ACC112 (cell line): Measurements from ENCODE around the gene FAXC.
A peak's percentile ranks its signal among the peaks of the same experiment; 100 is the strongest.
"Not testable (repeated sequence)": the region's sequence is repeated elsewhere in the genome, so short reads cannot be mapped to it uniquely, and the experiment has no call there.

Experiments used
- H2AFZ ChIP-seq: fragments of 200-600 bp; sonication (generic); one replicate; pipeline ENCODE4 v1.6.0; 2017; ENCODE audit warnings: antibody characterized with exemption, low read length; ENCODE audit not compliant: unreplicated experiment
- H3K27ac ChIP-seq: fragments of 200-600 bp; sonication (generic); 2 replicates; pipeline ENCODE4 v1.5.1; 2014; ENCODE audit warnings: low read depth, mild to moderate bottlenecking, antibody characterized with exemption, low read length, moderate library complexity
- H3K27me3 ChIP-seq: fragments of 200-600 bp; sonication (generic); 2 replicates; pipeline ENCODE4 v1.6.1; 2014; ENCODE audit warnings: mild to moderate bottlenecking, antibody characterized with exemption, low read length, moderate library complexity, mixed read lengths; ENCODE audit not compliant: insufficient read depth
- H3K36me3 ChIP-seq: fragments of 200-600 bp; sonication (generic); 2 replicates; pipeline ENCODE4 v1.6.1; 2016; ENCODE audit warnings: mild to moderate bottlenecking, antibody characterized with exemption, low read length, moderate library complexity, mixed read lengths; ENCODE audit not compliant: insufficient read depth
- H3K4me1 ChIP-seq: fragments of 200-600 bp; sonication (generic); one replicate; pipeline ENCODE4 v1.6.1; 2016; ENCODE audit warnings: low read length, mixed read lengths; ENCODE audit not compliant: insufficient read depth, unreplicated experiment, control insufficient read depth
- H3K4me3 ChIP-seq: fragments of 200-600 bp; sonication (generic); 2 replicates; pipeline ENCODE4 v1.5.1; 2014; ENCODE audit warnings: mild to moderate bottlenecking, low read depth, low read length
- H3K79me2 ChIP-seq: fragments of 200-600 bp; sonication (generic); one replicate; pipeline ENCODE4 v1.6.0; 2016; ENCODE audit warnings: low read length; ENCODE audit not compliant: control insufficient read depth, unreplicated experiment, insufficient read depth

Gene FAXC

GRCh38 chr6:99341862-99342455 is 7.5 kb downstream of the FAXC start:
- Histone ChIP-seq H3K4me1 (peaks cover 10% of the 10 kb centered on the region), H3K79me2 (no peaks in the 10 kb centered on the region), H3K36me3 (no peaks in the 10 kb centered on the region), H3K27ac (no peak overlapping the region), H3K27me3 (no peaks in the 10 kb centered on the region), H3K4me3 (no peak overlapping the region), H2AFZ (no peak overlapping the region)

- Histone ChIP-seq H3K4me3 (no peak overlapping the region), H3K27me3 (no peaks in the 10 kb centered on the region), H2AFZ (no peak overlapping the region), H3K4me1 (no peaks in the 10 kb centered on the region), H3K79me2 (no peaks in the 10 kb centered on the region), H3K27ac (no peak overlapping the region), H3K36me3 (no peaks in the 10 kb centered on the region)
These were observed 11.3 kb downstream of the FAXC start for GRCh38 chr6:99338188-99338587.

- H3K4me3 ChIP-seq, H3K27me3 ChIP-seq, H3K4me1 ChIP-seq, H2AFZ ChIP-seq, H3K27ac ChIP-seq, H3K36me3 ChIP-seq, H3K79me2 ChIP-seq: not testable (repeated sequence)
These were observed 14.2 kb downstream of the FAXC start for GRCh38 chr6:99335298-99335697.

- no peak overlapping the region for H3K27ac ChIP-seq
These were observed 14.8 kb downstream of the FAXC start for GRCh38 chr6:99334526-99335127.

GRCh38 chr6:99333068-99333467 is 16.4 kb downstream of the FAXC start:
- Histone ChIP-seq H3K36me3 (no peaks in the 10 kb centered on the region), H3K27ac (no peak overlapping the region), H3K4me3 (no peak overlapping the region), H3K27me3 (no peaks in the 10 kb centered on the region), H3K4me1 (no peaks in the 10 kb centered on the region), H2AFZ (no peak overlapping the region), H3K79me2 (no peaks in the 10 kb centered on the region)

More at GRCh38 chr6:99334526-99335127, 14.8 kb downstream of the FAXC start:
- H3K79me2 ChIP-seq, result no peaks in the 10 kb centered on the region
- H3K36me3 ChIP-seq, result no peaks in the 10 kb centered on the region
- H3K4me1 ChIP-seq, result no peaks in the 10 kb centered on the region
- H2AFZ ChIP-seq, result no peak overlapping the region
- H3K27me3 ChIP-seq, result no peaks in the 10 kb centered on the region
- no peak overlapping the region for H3K4me3 ChIP-seq

- Histone ChIP-seq H3K79me2 (no peaks in the 10 kb centered on the region), H3K27ac (no peak overlapping the region), H3K4me1 (no peaks in the 10 kb centered on the region), H3K36me3 (no peaks in the 10 kb centered on the region), H3K27me3 (no peaks in the 10 kb centered on the region), H2AFZ (no peak overlapping the region), H3K4me3 (no peak overlapping the region)
These were observed 17.9 kb downstream of the FAXC start for GRCh38 chr6:99331531-99331930.

GRCh38 chr6:99330159-99330558 is 19.3 kb downstream of the FAXC start:
- H3K36me3 ChIP-seq, result no peaks in the 10 kb centered on the region
- no peak overlapping the region for H3K4me3 ChIP-seq

GRCh38 chr6:99324996-99325395 is 24.5 kb downstream of the FAXC start:
- no peak overlapping the region for H3K4me3 ChIP-seq
- no peaks in the 10 kb centered on the region for H3K27me3 ChIP-seq
- no peaks in the 10 kb centered on the region for H3K4me1 ChIP-seq
- no peaks in the 10 kb centered on the region for H3K79me2 ChIP-seq
- H3K36me3 ChIP-seq, result no peaks in the 10 kb centered on the region
- no peak overlapping the region for H2AFZ ChIP-seq
- H3K27ac ChIP-seq, result no peak overlapping the region

More at GRCh38 chr6:99330159-99330558, 19.3 kb downstream of the FAXC start:
- H3K79me2 ChIP-seq, result no peaks in the 10 kb centered on the region
- H3K4me1 ChIP-seq, result no peaks in the 10 kb centered on the region
- H3K27me3 ChIP-seq, result no peaks in the 10 kb centered on the region
- peak overlapping the region; percentile 9 for H2AFZ ChIP-seq
- H3K27ac ChIP-seq, result no peak overlapping the region

GRCh38 chr6:99318566-99318965 is 30.9 kb downstream of the FAXC start:
- no peak overlapping the region for H3K27ac ChIP-seq
- no peak overlapping the region for H3K4me3 ChIP-seq
- no peaks in the 10 kb centered on the region for H3K4me1 ChIP-seq
- no peaks in the 10 kb centered on the region for H3K27me3 ChIP-seq
- H3K79me2 ChIP-seq, result no peaks in the 10 kb centered on the region
- H2AFZ ChIP-seq, result no peak overlapping the region
- H3K36me3 ChIP-seq, result no peaks in the 10 kb centered on the region

- Histone ChIP-seq H3K36me3 (no peaks in the 10 kb centered on the region), H3K4me1 (no peaks in the 10 kb centered on the region), H3K4me3 (no peak overlapping the region), H3K27me3 (no peaks in the 10 kb centered on the region), H2AFZ (no peak overlapping the region), H3K79me2 (no peaks in the 10 kb centered on the region), H3K27ac (no peak overlapping the region)
These were observed 37.1 kb downstream of the FAXC start for GRCh38 chr6:99312354-99312753.

GRCh38 chr6:99310553-99310952 is 38.9 kb downstream of the FAXC start:
- Histone ChIP-seq H3K79me2 (no peaks in the 10 kb centered on the region), H3K27me3 (no peaks in the 10 kb centered on the region), H3K27ac (no peak overlapping the region), H3K4me3 (no peak overlapping the region), H3K36me3 (no peaks in the 10 kb centered on the region), H2AFZ (no peak overlapping the region), H3K4me1 (no peaks in the 10 kb centered on the region)
